ENCODE measurements around the gene ANKRD34A.

The ANKRD34A gene

GRCh38 chr1:145964328-145965118 lies at the start of gene ANKRD34A, which contains the start of gene POLR3GL:
Gene ANKRD34A, minus strand, starts transcription at chr1:145964575. Its CDS starts 2,816 bp downstream, at chr1:145961759.
Gene POLR3GL, plus strand, starts transcription at chr1:145964690. Its CDS starts 10,176 bp downstream, at chr1:145974866.
- DNase-seq (ENCODE audit: low spot score), result peak; percentile 96

- no peak for DNase-seq (ENCODE audit: low spot score)
These were observed 49.2 kb upstream of the ANKRD34A start for GRCh38 chr1:146013559-146013922.

- peak; percentile 81 for DNase-seq (ENCODE audit: low spot score)
These were observed 48.6 kb upstream of the ANKRD34A start for GRCh38 chr1:146012703-146013558.

GRCh38 chr1:146010126-146010738 lies 45.9 kb upstream of the ANKRD34A start:
- no peak for DNase-seq (ENCODE audit: low spot score)

GRCh38 chr1:146007489-146008133 lies 43.2 kb upstream of the ANKRD34A start:
- no peak for DNase-seq (ENCODE audit: low spot score)

- no peak for DNase-seq (ENCODE audit: low spot score)
These were observed 37.3 kb upstream of the ANKRD34A start for GRCh38 chr1:146001709-146002108.

GRCh38 chr1:145999321-146000024 lies 35.1 kb upstream of the ANKRD34A start:
- peak; percentile 72 for DNase-seq (ENCODE audit: low spot score)

- DNase-seq (ENCODE audit: low spot score), result no peak
These were observed 33.3 kb upstream of the ANKRD34A start for GRCh38 chr1:145997718-145998023.

- DNase-seq (ENCODE audit: low spot score), result peak; percentile 67
These were observed 32.8 kb upstream of the ANKRD34A start for GRCh38 chr1:145997016-145997717.

GRCh38 chr1:145996433-145997015 lies 32.1 kb upstream of the ANKRD34A start, which contains the start of gene TXNIP:
Gene TXNIP, minus strand, starts transcription at chr1:145996579. Its CDS starts 313 bp downstream, at chr1:145996266.
- peak; percentile 93 for DNase-seq (ENCODE audit: low spot score)

- DNase-seq (ENCODE audit: low spot score), result no peak
These were observed 31.6 kb upstream of the ANKRD34A start for GRCh38 chr1:145995964-145996432.

GRCh38 chr1:145995148-145995881 lies 30.9 kb upstream of the ANKRD34A start:
- DNase-seq (ENCODE audit: low spot score), result no peak

- peak; percentile 52 for DNase-seq (ENCODE audit: low spot score)
These were observed 30.2 kb upstream of the ANKRD34A start for GRCh38 chr1:145994391-145995120.

- no peak for DNase-seq (ENCODE audit: low spot score)
These were observed 29.4 kb upstream of the ANKRD34A start for GRCh38 chr1:145993618-145994390.

- DNase-seq (ENCODE audit: low spot score), result no peak
These were observed 28.7 kb upstream of the ANKRD34A start for GRCh38 chr1:145992958-145993617.

GRCh38 chr1:145992502-145992936 lies 28.1 kb upstream of the ANKRD34A start:
- no peak for DNase-seq (ENCODE audit: low spot score)

GRCh38 chr1:145991735-145992412 lies 27.5 kb upstream of the ANKRD34A start:
- DNase-seq (ENCODE audit: low spot score), result no peak

Measured in CD4-positive, alpha-beta T cell treated with Interleukin-2 at 100 ng/mL for 4 hours (primary cell).